A549 (cell line): Measurements from ENCODE around the gene EOMES. TPM values are rescaled to one million over a fixed set of nuclear protein-coding genes. Genes with fewer than 3 reads are reported as not detected.

ENCODE experiments used
- ATAC-seq, 2 experiments: fragments of 200-7000 bp in 1 of 2; fragments of >200 bp in 1 of 2; cut with Nextera tagmentation in 1 of 2; cut with Tn5 transposase in 1 of 2; 3 replicates each; pipeline versions ENCODE4 v1.8.0 to v1.9.1; 2018 to 2020; ENCODE audit warnings: mild to moderate bottlenecking in 1 of 2, moderate library complexity in 1 of 2
- CTCF ChIA-PET: fragments of 300-600 bp; sonication (Branson Sonifier 250); formaldehyde crosslinking; extraction: SDS; loops from one replicate; lab custom pipeline; 2021; ENCODE audit warnings: antibody characterized with exemption, inconsistent platforms; lab: Yijun Ruan, JAX
- POLR2A ChIA-PET: fragments of 350-600 bp; formaldehyde crosslinking; extraction: SDS; loops from one replicate; lab custom pipeline; 2021; ENCODE audit warnings: antibody characterized with exemption, inconsistent platforms; lab: Yijun Ruan, JAX
- DNase-seq, 2 experiments: peaks; one replicate each; pipeline versions ENCODE4 v3.0.0 to v3.0.0-alpha.2; 2011 to 2016; ENCODE audit warnings: low read depth in 1 of 2, low spot score in 1 of 2
- FAIRE-seq: peaks from 2 replicates; lab custom pipeline; 2011; peaks lifted over from hg19 to GRCh38; lab: Jason Lieb, UNC
- H3K27ac ChIP-seq, 2 experiments: fragments of >200 bp; sonication (Bioruptor Twin); formaldehyde crosslinking; 3 replicates each; pipeline ENCODE4 v1.5.1; 2016 to 2017
- H3K4me1 ChIP-seq: fragments of >200 bp; sonication (Bioruptor Twin); formaldehyde crosslinking; 3 replicates; pipeline ENCODE4 v1.6.1; 2016
- H3K4me2 ChIP-seq: fragments of >200 bp; sonication (Bioruptor Twin); formaldehyde crosslinking; 3 replicates; pipeline ENCODE4 v1.6.1; 2016
- H3K4me3 ChIP-seq: fragments of >200 bp; sonication (Bioruptor Twin); formaldehyde crosslinking; 3 replicates; pipeline ENCODE4 v1.5.1; 2016
- H3K9me3 ChIP-seq: fragments of >200 bp; sonication (Bioruptor Twin); formaldehyde crosslinking; 3 replicates; pipeline ENCODE4 v1.6.1; 2016
- CBX2 ChIP-seq: fragments of 200-600 bp; sonication (generic); IDR thresholded peaks from 2 replicates; pipeline ENCODE4 v1.6.1; 2016; ENCODE audit warnings: low read depth, mild to moderate bottlenecking, borderline replicate concordance
- CEBPB ChIP-seq, 2 experiments: fragments of >200 bp in 1 of 2; sonication (Bioruptor Twin) in 1 of 2; formaldehyde crosslinking in 1 of 2; IDR thresholded peaks; 2 replicates each; pipeline ENCODE4 v1.6.1; 2012 to 2016
- CHD4 ChIP-seq: fragments of 200-600 bp; sonication (generic); IDR thresholded peaks from 2 replicates; pipeline ENCODE4 v1.6.1; 2016; ENCODE audit warnings: antibody characterized with exemption, mild to moderate bottlenecking, borderline replicate concordance
- CTCF ChIP-seq: fragments of >200 bp; sonication (Bioruptor Twin); formaldehyde crosslinking; IDR thresholded peaks from 3 replicates; pipeline ENCODE4 v1.5.1; 2016
- ELK1 ChIP-seq: fragments of 150-350 bp; IDR thresholded peaks from 2 replicates; pipeline ENCODE4 v1.6.1; 2014; ENCODE audit warnings: low read depth, mild to moderate bottlenecking, low read length
- EP300 ChIP-seq, 2 experiments: fragments of >200 bp; sonication (Bioruptor Twin); formaldehyde crosslinking; IDR thresholded peaks; 2 replicates in 1 of 2; 3 replicates in 1 of 2; pipeline ENCODE4 v1.6.1; 2016 to 2017
- HES2 ChIP-seq: fragments of >200 bp; sonication (Bioruptor Twin); formaldehyde crosslinking; IDR thresholded peaks from 2 replicates; pipeline ENCODE4 v1.6.1; 2016
- HOXB13 ChIP-seq: fragments of 250-450 bp; sonication (Bioruptor Pico); IDR thresholded peaks from 2 replicates; pipeline ENCODE4 v1.5.0; 2020; ENCODE audit warnings: low read depth, mild to moderate bottlenecking, moderate library complexity
- NFE2L2 ChIP-seq: fragments of 150-350 bp; conservative IDR thresholded peaks from 2 replicates; pipeline ENCODE4 v1.6.1; 2014; ENCODE audit warnings: low read length
- PHF8 ChIP-seq: fragments of 200-600 bp; sonication (generic); IDR thresholded peaks from 2 replicates; pipeline ENCODE4 v1.6.1; 2016; ENCODE audit warnings: low read depth, mild to moderate bottlenecking, antibody characterized with exemption, moderate library complexity, borderline replicate concordance
- POLR2A ChIP-seq: IDR thresholded peaks from 2 replicates; pipeline ENCODE4 v1.6.1; 2012; ENCODE audit warnings: mild to moderate bottlenecking, low read length
- RARB ChIP-seq: fragments of 250-450 bp; sonication (Bioruptor Pico); IDR thresholded peaks from 2 replicates; pipeline ENCODE4 v1.8.0; 2021; ENCODE audit warnings: mild to moderate bottlenecking, moderate library complexity
- RCOR1 ChIP-seq: fragments of 150-350 bp; IDR thresholded peaks from 2 replicates; pipeline ENCODE4 v1.6.1; 2014; ENCODE audit warnings: antibody characterized with exemption, low read length, low read depth
- RFX5 ChIP-seq: fragments of 450-650 bp; IDR thresholded peaks from 2 replicates; pipeline ENCODE4 v1.7.1; 2014; ENCODE audit warnings: antibody characterized with exemption, mild to moderate bottlenecking, moderate library complexity
- RNF2 ChIP-seq: fragments of 200-600 bp; sonication (generic); IDR thresholded peaks from 2 replicates; pipeline ENCODE4 v1.6.1; 2016; ENCODE audit warnings: low read depth, mild to moderate bottlenecking, antibody characterized with exemption, moderate library complexity, borderline replicate concordance
- ZC3H11A ChIP-seq: fragments of 450-650 bp; IDR thresholded peaks from 2 replicates; pipeline ENCODE4 v1.6.1; 2014; ENCODE audit warnings: antibody characterized with exemption, mild to moderate bottlenecking
- ZNF302 ChIP-seq: fragments of 250-450 bp; sonication (Bioruptor Pico); IDR thresholded peaks from 2 replicates; pipeline ENCODE4 v1.9.0; 2021; ENCODE audit warnings: inconsistent platforms, mild to moderate bottlenecking, moderate library complexity
- WGBS: methylation state at CpG from one replicate; pipeline ENCODE4 v1.1.6; 2017; ENCODE audit errors: missing lambda C conversion rate; 5-methylcytosine and 5-hydroxymethylcytosine counted together
- polyA plus RNA-seq, 4 experiments: library from polyadenylated mRNA; depleted of rRNA in 3 of 4; stranded (reverse); fragments of >200 nt; fragmentation: RNase III in 1 of 4; extraction: RNeasy Plus Mini Kit Qiagen cat#74134 plus additional on column Dnase treatment in 1 of 4; gene quantifications; 2 replicates in 3 of 4; 3 replicates in 1 of 4; pipeline ENCODE4 v1.2.3, GENCODE V29; 2011 to 2017
- TF ChIP-seq, protein P1 (sequence below): fragments of 250-450 bp; sonication (Bioruptor Pico); IDR thresholded peaks from 2 replicates; pipeline ENCODE4 v1.5.0; 2021; ENCODE audit warnings: mild to moderate bottlenecking, moderate library complexity, borderline replicate concordance
- TF ChIP-seq, protein P2 (sequence below): fragments of >200 bp; sonication (Bioruptor Twin); formaldehyde crosslinking; IDR thresholded peaks from 3 replicates; pipeline ENCODE4 v1.6.1; 2016

EOMES gene
- polyA plus RNA-seq, 2 of the 4 experiments (the other 2 are of a cell fraction) = 0.84 to 1.2 TPM

- CTCF ChIA-PET = interaction anchor here (0.5 to 3.9 kb wide), 3 partner anchors 8 to 612 kb away, joined by 4 to 74 read pairs (median 63); partner anchors contain the start of gene EOMES
Measured at GRCh38 chr3:27714146-27714526, 8.0 kb downstream of the EOMES start.

GRCh38 chr3:27713435-27714145, 8.5 kb downstream of the EOMES start:
- TF ChIP-seq NFE2L2 (no peak), RARB (no peak), CEBPB (IDR thresholded peaks at IDR 0.05) (no peak), ZNF302 (no peak), CHD4 (no peak), POLR2A (no peak), CBX2 (no peak), CTCF (no peak), HES2 (no peak), RFX5 (no peak), ZC3H11A (no peak), ELK1 (no peak), RNF2 (no peak), RCOR1 (no peak)
- TF ChIP-seq, protein P1, sequence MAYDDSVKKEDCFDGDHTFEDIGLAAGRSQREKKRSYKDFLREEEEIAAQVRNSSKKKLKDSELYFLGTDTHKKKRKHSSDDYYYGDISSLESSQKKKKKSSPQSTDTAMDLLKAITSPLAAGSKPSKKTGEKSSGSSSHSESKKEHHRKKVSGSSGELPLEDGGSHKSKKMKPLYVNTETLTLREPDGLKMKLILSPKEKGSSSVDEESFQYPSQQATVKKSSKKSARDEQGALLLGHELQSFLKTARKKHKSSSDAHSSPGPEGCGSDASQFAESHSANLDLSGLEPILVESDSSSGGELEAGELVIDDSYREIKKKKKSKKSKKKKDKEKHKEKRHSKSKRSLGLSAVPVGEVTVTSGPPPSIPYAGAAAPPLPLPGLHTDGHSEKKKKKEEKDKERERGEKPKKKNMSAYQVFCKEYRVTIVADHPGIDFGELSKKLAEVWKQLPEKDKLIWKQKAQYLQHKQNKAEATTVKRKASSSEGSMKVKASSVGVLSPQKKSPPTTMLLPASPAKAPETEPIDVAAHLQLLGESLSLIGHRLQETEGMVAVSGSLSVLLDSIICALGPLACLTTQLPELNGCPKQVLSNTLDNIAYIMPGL (CRISPR knock-in tag) = no peak
- TF ChIP-seq, protein P2, sequence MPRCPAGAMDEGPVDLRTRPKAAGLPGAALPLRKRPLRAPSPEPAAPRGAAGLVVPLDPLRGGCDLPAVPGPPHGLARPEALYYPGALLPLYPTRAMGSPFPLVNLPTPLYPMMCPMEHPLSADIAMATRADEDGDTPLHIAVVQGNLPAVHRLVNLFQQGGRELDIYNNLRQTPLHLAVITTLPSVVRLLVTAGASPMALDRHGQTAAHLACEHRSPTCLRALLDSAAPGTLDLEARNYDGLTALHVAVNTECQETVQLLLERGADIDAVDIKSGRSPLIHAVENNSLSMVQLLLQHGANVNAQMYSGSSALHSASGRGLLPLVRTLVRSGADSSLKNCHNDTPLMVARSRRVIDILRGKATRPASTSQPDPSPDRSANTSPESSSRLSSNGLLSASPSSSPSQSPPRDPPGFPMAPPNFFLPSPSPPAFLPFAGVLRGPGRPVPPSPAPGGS = no peak
- POLR2A ChIA-PET = interaction anchor here (2.1 kb wide), 1 partner anchor 8 kb away, joined by 15 read pairs; the partner anchor contains the start of gene EOMES
- ATAC-seq (no peak), DNase-seq (no peak), FAIRE-seq (no peak)
- H3K4me2 ChIP-seq = peak overlapping the region; percentile 88
- H3K4me1 ChIP-seq = peaks cover 14% of the 10 kb centered on the region; the same call in 2 of the 3 replicates
- WGBS = 81% methylated on average over 25 of the region's 25 CpGs
- H3K9me3 ChIP-seq = no peaks in the 10 kb centered on the region
- CTCF ChIA-PET = interaction anchor here (0.5 to 3.9 kb wide), 8 partner anchors 9 to 622 kb away, joined by 4 to 74 read pairs (median 20); partner anchors contain the start of gene EOMES
- H3K4me3 ChIP-seq = peak overlapping the region; percentile 53
- H3K27ac ChIP-seq = no peak overlapping the region

More at GRCh38 chr3:27714146-27714526, 8.0 kb downstream of the EOMES start:
- TF ChIP-seq HOXB13 = no peak
- no peak for TF ChIP-seq CBX2
- no peak for TF ChIP-seq EP300 (IDR thresholded peaks at IDR 0.05)
- no peak for TF ChIP-seq CHD4
- no peak for TF ChIP-seq PHF8
- TF ChIP-seq, all 56 proteins: peak for 0
- H3K27ac ChIP-seq = no peak overlapping the region
- FAIRE-seq = no peak
- WGBS = 90% methylated on average over 11 of the region's 11 CpGs
- POLR2A ChIA-PET = no interaction called here
- no peak for DNase-seq
- no peak overlapping the region for H3K4me2 ChIP-seq
- H3K4me1 ChIP-seq = peaks cover 14% of the 10 kb centered on the region; the same call in 2 of the 3 replicates
- H3K9me3 ChIP-seq = no peaks in the 10 kb centered on the region
- ATAC-seq = no peak
- no peak overlapping the region for H3K4me3 ChIP-seq
